ENCODE results near the gene RNASE12. TPM values are rescaled to one million over a fixed set of nuclear protein-coding genes. Genes with fewer than 3 reads are reported as not detected.
"Not testable (repeated sequence)": the region's sequence is repeated elsewhere in the genome, so short reads cannot be mapped to it uniquely, and the experiment has no call there.

The RNASE12 gene
- total and polyA plus RNA-seq, 2 experiments from 2014 or later = not detected

DNA sequence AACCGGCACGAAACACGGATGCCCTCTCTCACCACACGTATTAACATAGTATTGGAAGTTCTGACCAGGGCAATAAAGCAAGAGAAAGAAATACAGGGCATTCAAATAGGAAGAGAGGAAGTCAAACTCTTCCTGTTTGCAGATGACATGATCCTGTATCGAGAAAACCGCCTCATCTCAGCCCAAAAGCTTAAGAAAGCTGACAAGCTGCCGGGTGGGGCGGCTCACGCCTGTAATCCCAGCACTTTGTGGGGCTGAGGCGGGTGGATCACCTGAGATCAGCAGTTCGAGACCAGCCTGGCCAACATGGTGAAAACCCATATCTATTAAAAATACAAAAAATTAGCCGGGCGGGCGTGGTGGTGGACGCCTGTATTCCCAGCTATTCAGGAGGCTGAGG, 32.6 kb upstream of the RNASE12 start:
- Histone ChIP-seq H3K36me3 (no peaks in the 10 kb centered on the region), H3K4me3 (no peak overlapping the region), H3K9me3 (ENCODE audit: low read depth) (no peaks in the 10 kb centered on the region), H3K27ac (no peak overlapping the region), H3K27me3 (peaks cover 60% of the 10 kb centered on the region), H3K4me1 (ENCODE audit: low read depth) (no peaks in the 10 kb centered on the region)
- no peak for DNase-seq (ENCODE audit: low read depth in 1 of 2, low spot score in 1 of 2)
- TF ChIP-seq, protein P1, sequence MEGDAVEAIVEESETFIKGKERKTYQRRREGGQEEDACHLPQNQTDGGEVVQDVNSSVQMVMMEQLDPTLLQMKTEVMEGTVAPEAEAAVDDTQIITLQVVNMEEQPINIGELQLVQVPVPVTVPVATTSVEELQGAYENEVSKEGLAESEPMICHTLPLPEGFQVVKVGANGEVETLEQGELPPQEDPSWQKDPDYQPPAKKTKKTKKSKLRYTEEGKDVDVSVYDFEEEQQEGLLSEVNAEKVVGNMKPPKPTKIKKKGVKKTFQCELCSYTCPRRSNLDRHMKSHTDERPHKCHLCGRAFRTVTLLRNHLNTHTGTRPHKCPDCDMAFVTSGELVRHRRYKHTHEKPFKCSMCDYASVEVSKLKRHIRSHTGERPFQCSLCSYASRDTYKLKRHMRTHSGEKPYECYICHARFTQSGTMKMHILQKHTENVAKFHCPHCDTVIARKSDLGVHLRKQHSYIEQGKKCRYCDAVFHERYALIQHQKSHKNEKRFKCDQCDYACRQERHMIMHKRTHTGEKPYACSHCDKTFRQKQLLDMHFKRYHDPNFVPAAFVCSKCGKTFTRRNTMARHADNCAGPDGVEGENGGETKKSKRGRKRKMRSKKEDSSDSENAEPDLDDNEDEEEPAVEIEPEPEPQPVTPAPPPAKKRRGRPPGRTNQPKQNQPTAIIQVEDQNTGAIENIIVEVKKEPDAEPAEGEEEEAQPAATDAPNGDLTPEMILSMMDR (IDR thresholded peaks at IDR 0.05; ENCODE audit: low read depth, low read length) = no peak

DNA sequence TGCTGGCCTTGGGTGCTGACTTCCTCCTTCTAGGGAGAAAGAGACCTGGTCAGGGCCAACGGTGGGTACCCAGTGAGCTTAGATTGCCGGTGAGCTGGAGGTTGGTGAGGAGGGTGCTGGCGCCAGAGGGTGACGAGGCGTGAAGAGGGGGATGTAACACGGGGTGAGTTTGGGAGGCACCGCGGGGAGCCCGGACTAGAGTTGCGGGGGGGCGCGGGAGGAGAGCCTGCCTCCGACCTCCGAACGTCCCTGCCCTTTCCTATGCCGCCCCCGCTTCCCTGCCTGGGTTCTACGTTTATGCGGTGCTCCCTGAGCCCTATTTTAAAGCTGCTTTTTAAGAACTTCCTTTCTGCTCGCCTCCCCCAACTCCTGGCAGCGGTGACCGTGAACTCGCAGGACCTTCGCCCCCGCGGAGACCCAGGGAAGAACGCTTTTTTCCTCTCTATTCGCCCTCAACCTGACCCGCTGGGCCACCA, 31.7 kb upstream of the RNASE12 start:
- H3K4me1 ChIP-seq (ENCODE audit: low read depth) = no peaks in the 10 kb centered on the region
- no peak overlapping the region for H3K27ac ChIP-seq
- H3K27me3 ChIP-seq = peaks cover 50% of the 10 kb centered on the region
- no peaks in the 10 kb centered on the region for H3K36me3 ChIP-seq
- no peak overlapping the region for H3K4me3 ChIP-seq
- TF ChIP-seq, protein P1 (IDR thresholded peaks at IDR 0.05; ENCODE audit: low read depth, low read length) = no peak
- no peaks in the 10 kb centered on the region for H3K9me3 ChIP-seq (ENCODE audit: low read depth)
- DNase-seq (ENCODE audit: low read depth in 1 of 2, low spot score in 1 of 2) = no peak

DNA sequence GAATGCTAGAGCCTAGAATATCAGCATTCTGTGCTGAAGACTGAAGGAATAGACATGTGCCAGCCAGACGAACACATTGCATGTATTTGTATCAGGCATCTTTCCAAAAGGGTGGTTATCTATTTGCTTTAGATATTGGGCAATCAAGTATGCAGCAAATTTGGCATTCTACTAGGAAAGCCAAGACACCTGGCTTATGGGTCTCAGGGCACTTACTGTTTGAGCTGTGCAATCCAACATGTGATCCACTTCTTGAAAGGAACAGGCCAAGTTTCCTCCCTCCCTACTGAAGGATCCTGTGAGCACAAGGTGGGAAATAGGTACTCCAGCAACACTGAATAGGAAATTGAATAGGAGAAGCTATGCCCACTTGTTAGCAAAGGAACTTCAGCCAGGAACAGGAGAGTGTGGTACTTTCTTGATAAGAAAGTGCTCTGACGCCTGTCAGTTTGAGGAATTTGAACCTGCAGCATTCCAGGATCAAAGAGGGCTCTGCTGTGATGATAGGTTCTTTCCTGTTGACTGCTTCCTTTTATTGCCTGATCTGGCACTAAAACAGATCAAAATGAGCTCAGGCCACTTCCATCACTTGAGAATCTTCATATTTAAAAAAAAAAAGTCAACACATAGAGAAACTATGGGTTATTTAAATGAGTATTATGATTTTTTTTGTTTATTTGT, 29.8 kb upstream of the RNASE12 start:
- no peaks in the 10 kb centered on the region for H3K9me3 ChIP-seq (ENCODE audit: low read depth)
- H3K36me3 ChIP-seq = no peaks in the 10 kb centered on the region
- no peak for DNase-seq (ENCODE audit: low read depth in 1 of 2, low spot score in 1 of 2)
- H3K4me3 ChIP-seq = no peak overlapping the region
- H3K4me1 ChIP-seq (ENCODE audit: low read depth) = no peaks in the 10 kb centered on the region
- no peak overlapping the region for H3K27ac ChIP-seq
- peaks cover 31% of the 10 kb centered on the region for H3K27me3 ChIP-seq
- TF ChIP-seq, protein P1 (IDR thresholded peaks at IDR 0.05; ENCODE audit: low read depth, low read length) = no peak

DNA sequence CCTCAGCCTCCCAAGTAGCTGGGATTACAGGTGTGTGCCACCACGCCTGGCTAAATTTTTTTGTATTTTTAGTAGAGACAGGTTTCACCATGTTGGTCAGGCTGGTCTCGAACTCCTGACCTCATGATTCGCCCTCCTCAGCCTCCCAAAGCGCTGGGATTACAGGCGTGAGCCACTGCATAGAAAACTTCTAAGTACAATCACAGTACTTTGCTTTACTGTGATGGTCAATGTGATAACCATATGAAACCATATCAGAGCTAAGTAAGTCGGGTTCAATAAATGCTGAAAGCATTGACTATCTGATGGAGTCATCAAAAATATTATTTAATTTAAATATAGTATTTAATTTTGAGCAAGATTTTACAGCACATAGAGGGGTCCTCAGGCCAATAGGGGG, 28.5 kb upstream of the RNASE12 start:
- peaks cover 18% of the 10 kb centered on the region for H3K27me3 ChIP-seq
- not testable (repeated sequence) for H3K4me1 ChIP-seq (ENCODE audit: low read depth); H3K36me3 ChIP-seq; H3K4me3 ChIP-seq; H3K9me3 ChIP-seq (ENCODE audit: low read depth); H3K27ac ChIP-seq; DNase-seq (ENCODE audit: low read depth in 1 of 2, low spot score in 1 of 2)

DNA sequence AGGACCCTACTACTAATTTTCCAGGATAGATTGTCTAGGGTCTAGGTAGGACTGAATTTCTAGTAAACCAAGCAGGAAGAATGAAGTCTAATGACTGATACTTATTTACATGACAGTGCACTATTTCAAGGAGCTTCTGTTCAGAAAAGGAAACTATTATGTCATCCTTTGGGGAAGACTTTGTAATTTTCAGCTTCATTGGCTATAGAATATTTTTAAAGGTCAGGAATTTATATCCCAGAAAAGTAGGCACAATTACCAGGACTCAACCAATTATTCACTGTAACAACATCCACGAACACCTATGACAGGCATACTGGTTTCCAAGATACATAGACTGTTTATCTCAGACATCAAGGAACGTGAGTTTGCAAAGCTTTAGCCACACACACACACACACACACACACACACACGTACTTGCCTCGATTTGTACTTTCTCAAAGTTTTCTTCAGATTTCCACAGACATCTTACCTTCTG, 27.1 kb upstream of the RNASE12 start:
- no peaks in the 10 kb centered on the region for H3K36me3 ChIP-seq
- no peaks in the 10 kb centered on the region for H3K9me3 ChIP-seq (ENCODE audit: low read depth)
- H3K27me3 ChIP-seq = peaks cover 8% of the 10 kb centered on the region
- H3K27ac ChIP-seq = no peak overlapping the region
- H3K4me1 ChIP-seq (ENCODE audit: low read depth) = peaks cover 5% of the 10 kb centered on the region
- DNase-seq (ENCODE audit: low read depth in 1 of 2, low spot score in 1 of 2) = no peak
- TF ChIP-seq, protein P1 (IDR thresholded peaks at IDR 0.05; ENCODE audit: low read depth, low read length) = no peak
- H3K4me3 ChIP-seq = no peak overlapping the region

DNA sequence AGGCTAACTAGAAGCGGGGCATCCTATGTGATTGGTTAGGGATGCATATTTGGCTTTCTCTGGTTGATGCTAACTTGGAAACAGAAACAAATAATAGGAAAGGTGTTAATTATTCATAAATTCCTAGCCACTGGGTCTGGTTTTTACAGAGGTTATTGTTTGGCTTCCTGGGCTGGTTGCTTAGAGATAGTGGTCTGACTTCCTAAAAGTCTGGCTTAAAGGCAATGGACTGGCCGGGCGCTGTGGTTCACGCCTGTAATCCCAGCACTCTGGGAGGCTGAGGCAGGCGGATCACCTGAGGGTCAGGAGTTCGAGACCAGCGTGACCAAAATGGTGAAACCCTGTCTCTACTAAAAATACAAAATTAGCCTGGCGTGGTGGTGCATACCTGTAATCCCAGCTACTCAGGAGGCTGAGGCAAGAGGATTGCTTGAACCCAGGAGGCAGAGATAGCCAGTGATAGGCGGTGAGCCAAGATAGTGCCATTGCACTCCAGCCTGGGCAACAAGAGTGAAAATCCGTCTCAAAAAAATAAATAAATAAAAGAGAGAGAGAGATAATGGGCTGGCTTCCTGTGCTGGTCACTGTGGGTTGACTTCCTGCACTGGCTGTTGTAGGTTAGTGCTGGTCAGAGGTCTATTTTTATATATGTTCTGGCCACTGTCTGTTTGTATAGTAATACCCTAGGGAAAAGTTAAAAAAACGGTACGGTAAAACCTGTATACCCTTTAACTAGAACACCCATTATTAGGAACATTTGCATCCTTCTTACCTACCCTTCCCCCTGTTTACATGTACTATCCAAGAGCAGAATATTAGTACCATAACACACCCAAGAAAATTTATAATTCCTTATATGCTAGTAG, 26.2 kb upstream of the RNASE12 start:
- Histone ChIP-seq H3K4me1 (ENCODE audit: low read depth) (peaks cover 5% of the 10 kb centered on the region), H3K27ac (no peak overlapping the region), H3K9me3 (ENCODE audit: low read depth) (no peaks in the 10 kb centered on the region), H3K36me3 (no peaks in the 10 kb centered on the region), H3K27me3 (no peaks in the 10 kb centered on the region), H3K4me3 (no peak overlapping the region)
- TF ChIP-seq, protein P1 (IDR thresholded peaks at IDR 0.05; ENCODE audit: low read depth, low read length) = no peak
- DNase-seq (ENCODE audit: low read depth in 1 of 2, low spot score in 1 of 2) = no peak
